Right lobe of liver (tissue), 4 donors: ENCODE measurements around the gene DIAPH3.

Experiments used
- POLR2A ChIP-seq: fragments of 450-650 bp; IDR thresholded peaks from one replicate; pipeline ENCODE4 v1.6.1; 2017; ENCODE audit warnings: antibody characterized with exemption, mild to moderate bottlenecking
- TF ChIP-seq, protein P1 (sequence below), 4 donors: fragments of 200-600 bp in 3 of 4; fragments of 450-650 bp in 1 of 4; IDR thresholded peaks; one replicate each; pipeline versions ENCODE4 v1.5.1 to v1.8.0; 2016 to 2022; ENCODE audit warnings: antibody characterized with exemption in 4 of 4, mild to moderate bottlenecking in 2 of 4
- donor health status: DM: no; HTN: no; CAD: no.
- donor health status: DM: no; HTN: no; CAD: no.
- donor health status: DM: no; HTN: yes; CAD: no.

DNA sequence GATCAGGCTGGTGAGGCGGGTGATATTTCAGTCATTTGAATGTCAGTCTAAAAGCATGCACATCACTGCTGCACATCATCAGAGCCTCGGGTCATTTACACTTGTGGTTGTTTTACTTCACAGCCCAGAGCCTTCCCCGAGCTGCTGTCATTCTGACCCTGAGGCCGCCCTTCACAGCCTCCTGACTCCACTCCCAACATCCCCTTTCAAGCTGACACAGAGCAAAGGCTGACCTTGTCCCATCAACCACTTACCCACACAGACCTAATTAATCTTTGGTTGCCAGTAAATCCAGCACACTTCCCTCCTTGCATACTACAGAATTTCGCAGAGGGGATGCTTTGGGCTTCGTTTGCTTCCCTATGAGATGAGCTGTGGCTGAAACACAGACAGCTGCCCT lies 528.1 kb downstream of the DIAPH3 start:
- TF ChIP-seq, protein P1, sequence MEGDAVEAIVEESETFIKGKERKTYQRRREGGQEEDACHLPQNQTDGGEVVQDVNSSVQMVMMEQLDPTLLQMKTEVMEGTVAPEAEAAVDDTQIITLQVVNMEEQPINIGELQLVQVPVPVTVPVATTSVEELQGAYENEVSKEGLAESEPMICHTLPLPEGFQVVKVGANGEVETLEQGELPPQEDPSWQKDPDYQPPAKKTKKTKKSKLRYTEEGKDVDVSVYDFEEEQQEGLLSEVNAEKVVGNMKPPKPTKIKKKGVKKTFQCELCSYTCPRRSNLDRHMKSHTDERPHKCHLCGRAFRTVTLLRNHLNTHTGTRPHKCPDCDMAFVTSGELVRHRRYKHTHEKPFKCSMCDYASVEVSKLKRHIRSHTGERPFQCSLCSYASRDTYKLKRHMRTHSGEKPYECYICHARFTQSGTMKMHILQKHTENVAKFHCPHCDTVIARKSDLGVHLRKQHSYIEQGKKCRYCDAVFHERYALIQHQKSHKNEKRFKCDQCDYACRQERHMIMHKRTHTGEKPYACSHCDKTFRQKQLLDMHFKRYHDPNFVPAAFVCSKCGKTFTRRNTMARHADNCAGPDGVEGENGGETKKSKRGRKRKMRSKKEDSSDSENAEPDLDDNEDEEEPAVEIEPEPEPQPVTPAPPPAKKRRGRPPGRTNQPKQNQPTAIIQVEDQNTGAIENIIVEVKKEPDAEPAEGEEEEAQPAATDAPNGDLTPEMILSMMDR (IDR thresholded peaks at IDR 0.05) = no peak
- TF ChIP-seq POLR2A = no peak
